GM21723 (cell line): ENCODE data around the gene IP6K1.
A peak's percentile ranks its signal among the peaks of the same experiment; 100 is the strongest.
"Not testable (repeated sequence)": the region's sequence is repeated elsewhere in the genome, so short reads cannot be mapped to it uniquely, and the experiment has no call there.

ENCODE experiments used
- ATAC-seq: cut with Tn5 transposase; IDR thresholded peaks from one replicate; pipeline ENCODE4 v1.9.1; 2021; ENCODE audit warnings: mild to moderate bottlenecking, moderate library complexity; ENCODE audit not compliant: unreplicated experiment

Gene IP6K1

DNA sequence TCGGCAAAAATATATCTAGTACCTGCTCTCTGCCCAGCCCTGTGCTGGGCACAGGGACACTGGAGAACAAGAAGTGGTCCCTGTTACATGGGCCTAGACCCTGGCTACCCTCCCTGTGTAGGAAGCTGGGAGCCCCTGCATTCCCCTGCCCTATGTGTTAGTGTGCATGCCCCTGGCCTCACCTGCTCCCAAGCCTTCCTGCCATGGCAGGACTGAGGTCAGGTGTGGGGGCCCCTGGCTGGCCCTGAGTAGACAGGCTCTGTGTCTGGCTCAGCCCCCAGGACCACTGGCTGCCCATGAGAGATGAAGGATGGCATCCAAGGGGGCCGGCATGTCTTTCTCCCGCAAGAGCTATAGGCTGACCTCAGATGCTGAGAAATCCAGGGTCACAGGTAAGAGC, 95.5 kb downstream of the IP6K1 start:
- ATAC-seq: not testable (repeated sequence)

DNA sequence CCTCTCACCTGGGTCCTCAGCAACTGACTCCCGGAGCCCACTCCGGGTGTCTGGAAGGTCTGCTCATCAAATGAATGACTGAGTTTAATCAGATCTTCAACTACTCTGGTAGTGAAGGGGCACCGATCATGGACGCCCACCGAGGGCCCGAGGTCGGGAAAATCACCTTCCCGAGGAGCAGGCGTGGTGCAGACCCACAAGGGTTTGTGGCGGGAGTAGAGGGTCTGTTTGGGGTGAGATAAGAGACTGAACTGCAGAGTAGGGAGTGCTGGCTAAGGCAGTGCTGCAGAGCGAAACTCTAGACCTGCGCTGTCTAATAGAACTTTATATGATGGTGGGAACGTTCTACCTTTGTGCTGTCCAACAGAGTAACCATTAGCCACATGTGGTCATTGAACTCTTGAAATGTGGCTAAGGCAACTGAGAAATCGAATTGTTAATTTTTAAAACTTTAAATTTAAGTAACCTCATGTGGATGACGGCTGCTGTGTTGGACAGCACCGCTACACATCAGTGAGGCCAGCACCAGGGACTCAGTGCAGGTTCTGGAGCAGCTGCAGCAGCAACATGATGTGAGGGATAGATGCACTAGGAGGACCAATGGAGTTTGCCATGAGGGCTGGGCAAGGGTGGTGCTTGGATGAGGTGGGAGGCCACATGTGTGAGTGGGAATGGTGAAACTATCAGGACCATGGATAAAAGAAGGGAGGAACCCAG, 96.3 kb downstream of the IP6K1 start:
- not testable (repeated sequence) for ATAC-seq

GRCh38 chr3:49689046-49689907, 97.1 kb downstream of the IP6K1 start, which contains the start of the genes MST1 and RNF123:
MST1 (minus strand) TSS chr3:49689474; CDS start chr3:49688691, 783 bp downstream.
RNF123 (plus strand) TSS chr3:49689557; CDS start chr3:49691166, 1,609 bp downstream.
- ATAC-seq: peak; percentile 68

DNA sequence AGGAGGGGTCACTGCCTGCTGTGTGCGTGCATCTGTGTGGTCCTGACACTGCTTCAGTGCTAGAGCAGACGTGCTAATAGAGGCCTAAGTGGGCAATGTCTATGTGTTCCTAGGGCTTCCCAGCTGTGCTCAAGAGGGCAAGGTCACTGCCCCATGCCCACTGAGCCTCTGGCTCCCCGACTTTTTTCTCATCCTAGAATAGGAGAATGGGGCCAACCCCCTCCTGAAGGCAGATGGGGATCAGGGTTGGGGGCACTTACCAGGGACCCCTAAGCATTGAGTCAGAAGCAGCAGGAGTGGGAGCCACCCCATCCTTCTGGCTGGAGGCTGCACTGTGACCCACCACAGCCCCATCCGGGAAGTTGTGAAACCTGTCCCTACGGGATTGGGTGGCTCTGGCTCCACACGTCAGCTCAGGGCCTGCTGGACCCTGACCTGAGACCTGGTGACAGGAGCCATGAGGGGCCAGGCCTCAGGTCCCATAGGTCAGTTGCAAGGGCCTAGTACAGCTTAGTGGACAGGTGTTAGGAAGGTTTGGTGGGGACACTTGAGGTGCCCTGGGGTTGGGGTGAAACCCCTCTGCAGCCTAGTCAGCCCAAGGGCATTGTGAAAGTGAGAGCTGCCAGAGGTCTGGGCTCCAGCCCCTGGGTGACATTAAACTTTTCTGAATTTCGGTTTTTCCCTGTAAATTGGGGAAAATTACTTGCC, 97.8 kb downstream of the IP6K1 start:
- ATAC-seq: peak; percentile 13

GRCh38 chr3:49687424-49687795, 98.9 kb downstream of the IP6K1 start:
- not testable (repeated sequence) for ATAC-seq

- not testable (repeated sequence) for ATAC-seq
These were observed 99.4 kb downstream of the IP6K1 start for GRCh38 chr3:49686769-49687423.

DNA sequence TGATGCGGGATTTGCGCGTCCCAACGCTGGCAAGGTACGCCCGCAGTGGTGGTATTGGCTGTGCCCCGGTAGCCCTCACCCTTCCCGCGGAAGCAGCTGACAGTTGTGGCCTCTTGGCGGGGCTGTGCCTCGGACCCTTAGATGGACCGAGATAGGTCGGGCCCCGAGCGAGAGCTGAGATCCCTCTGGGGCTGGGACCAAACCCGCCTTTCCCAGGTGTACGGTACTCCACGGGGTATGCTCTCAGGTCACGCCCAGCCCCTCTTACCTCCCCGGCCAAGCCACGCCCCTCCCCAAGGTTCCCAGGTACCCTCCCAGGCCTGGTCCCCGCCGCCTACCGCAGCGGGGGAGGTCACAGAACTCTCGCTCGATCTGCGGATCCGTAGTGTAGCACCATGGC, 100.0 kb downstream of the IP6K1 start:
- not testable (repeated sequence) for ATAC-seq

DNA sequence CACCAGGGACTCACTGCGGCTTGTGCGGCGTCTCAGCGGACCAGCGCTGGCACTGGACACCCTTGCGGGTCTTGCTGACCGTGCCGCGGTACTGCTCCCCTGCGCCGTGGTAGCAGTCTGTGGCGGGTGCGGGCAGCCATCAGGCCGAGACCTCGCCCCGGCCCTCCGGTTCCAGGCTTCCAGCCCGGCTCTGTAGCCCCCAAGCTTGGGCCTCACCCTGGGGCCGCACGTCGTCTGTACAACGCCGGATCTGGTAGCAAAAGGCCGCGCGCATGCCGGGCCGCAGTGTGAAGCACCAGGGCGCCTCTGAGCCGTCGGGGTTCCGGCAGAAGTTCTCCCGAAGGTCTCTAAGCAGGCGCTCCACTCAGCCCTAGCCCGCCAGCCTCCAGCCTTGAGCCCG, 100.5 kb downstream of the IP6K1 start:
- not testable (repeated sequence) for ATAC-seq

GRCh38 chr3:49685103-49685502, 101.2 kb downstream of the IP6K1 start:
- ATAC-seq: not testable (repeated sequence)

GRCh38 chr3:49684453-49684852, 101.9 kb downstream of the IP6K1 start:
- not testable (repeated sequence) for ATAC-seq

DNA sequence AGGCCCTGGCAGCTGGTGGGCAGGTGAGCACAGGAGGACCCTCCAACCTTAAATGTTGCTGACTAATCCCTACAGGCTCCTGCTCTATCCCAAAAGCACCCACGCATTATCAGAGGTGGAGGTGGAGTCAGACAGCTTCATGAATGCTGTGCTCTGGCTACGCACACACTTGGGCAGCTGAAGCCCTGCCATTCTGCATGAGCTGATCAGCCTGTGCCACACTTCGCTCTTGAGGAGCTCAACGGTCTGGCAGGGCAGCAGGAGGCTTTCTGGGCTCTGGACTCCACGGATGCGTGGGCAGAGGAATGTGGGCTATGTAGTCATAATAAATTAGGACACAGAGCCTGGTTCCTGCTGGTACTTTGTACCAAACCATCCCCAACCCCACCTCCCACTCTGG, 103.2 kb downstream of the IP6K1 start:
- ATAC-seq: no peak

DNA sequence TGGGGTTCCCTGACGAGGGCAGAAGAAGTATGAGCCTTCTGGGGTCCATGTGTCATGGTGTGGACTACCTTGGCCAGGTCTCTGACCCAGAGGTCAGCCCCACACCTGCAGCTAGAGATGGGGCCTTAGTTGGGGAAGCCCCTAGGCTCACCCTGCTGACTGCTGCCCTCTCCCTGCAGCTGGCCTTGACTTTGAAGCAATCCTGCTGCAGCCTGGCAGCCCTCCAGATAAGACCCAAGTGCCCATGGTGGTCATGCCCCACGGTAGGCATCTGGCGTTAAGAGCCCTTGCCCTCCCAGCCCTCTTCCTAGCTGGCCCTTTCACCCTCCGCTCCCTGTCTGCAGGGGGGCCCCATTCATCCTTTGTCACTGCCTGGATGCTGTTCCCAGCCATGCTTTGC, 104.8 kb downstream of the IP6K1 start:
- no peak for ATAC-seq

- ATAC-seq: no peak
These were observed 105.2 kb downstream of the IP6K1 start for GRCh38 chr3:49681232-49681522.

DNA sequence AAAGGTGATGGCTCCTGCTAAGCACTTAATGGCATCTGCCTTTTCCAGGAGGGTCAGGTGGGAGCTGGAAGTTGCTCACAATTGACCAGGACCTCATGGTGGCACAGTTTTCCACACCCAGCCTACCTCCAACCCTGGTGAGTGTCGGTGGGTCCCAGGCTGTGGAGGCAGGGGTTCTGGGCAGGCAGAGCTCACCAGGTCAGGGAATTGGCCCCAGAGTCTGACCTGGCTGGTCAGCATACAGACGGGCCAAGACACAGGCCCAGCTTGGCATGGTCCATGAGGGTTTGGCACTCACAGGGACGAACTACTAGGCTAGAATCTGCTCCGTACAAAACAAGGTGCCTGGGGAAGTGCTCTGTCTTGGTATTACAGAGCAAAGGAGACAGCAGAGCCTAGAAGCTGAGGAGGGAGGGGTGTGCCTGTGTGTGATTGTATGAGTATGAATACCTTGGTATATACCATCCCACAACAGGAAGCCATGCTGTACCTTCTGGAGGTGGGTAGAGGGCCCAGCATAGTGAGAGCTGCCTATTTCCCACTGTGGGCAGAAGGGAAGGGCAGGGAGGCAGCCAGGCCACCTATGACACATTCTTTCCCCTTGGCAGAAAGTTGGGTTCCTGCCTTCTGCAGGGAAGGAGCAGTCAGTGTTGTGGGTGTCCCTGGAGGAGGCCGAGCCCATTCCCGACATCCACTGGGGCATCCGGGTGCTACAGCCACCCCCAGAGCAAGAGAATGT, 105.7 kb downstream of the IP6K1 start:
- no peak for ATAC-seq

- ATAC-seq: no peak
These were observed 110.4 kb downstream of the IP6K1 start for GRCh38 chr3:49675912-49676311.

DNA sequence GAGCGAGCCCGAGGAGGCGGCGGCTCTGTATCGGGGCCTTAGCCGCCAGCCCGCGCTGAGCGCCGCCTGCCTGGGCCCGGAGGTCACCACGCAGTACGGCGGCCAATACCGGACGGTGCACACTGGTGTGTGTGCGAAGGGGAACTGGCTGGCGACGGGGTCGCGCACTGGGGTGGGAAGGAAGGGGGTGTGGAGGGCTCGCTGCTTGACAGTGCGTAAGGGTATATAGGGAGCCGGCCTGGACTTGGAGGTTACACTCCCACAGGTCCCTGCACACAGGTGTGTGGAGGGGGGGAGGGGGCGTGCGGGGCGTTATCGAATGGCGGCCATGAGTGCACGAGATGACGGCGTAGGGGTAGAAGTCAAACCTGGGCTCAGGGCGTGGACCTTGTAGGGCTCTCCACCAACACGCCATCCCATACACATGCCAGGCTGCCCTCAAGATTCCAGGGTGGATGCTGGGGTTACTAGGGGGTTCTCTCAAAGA, 111.8 kb downstream of the IP6K1 start:
- peak; percentile 24 for ATAC-seq
